NCI-H1105 treated with DMSO at 0.1 percent for 48 hours (cell line): ENCODE results near the gene ARAP1.

Source experiments
- DNase-seq: peaks from one replicate; lab custom pipeline; 2025; lab: John Stamatoyannopoulos, UW

The ARAP1 gene

DNA sequence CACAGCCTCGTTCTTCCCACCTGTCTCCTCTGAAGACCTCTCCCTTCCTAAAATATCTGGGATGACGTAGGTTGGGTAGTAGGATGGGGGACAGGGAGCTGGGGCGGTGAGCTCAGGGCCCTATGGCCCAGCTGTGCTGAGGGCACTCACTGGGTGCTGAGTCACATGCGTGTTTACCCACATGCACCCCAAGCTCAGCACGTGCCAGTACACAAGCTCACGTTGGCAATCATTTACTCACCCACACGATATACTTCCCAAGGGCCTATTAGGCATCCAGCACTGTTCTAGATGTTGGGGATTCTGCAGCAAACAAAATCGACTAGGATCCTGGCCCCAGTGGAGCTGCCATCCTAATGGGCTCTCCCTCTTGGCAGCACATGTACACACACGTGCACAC, 28.7 kb downstream of the ARAP1 start:
- no peak for DNase-seq

DNA sequence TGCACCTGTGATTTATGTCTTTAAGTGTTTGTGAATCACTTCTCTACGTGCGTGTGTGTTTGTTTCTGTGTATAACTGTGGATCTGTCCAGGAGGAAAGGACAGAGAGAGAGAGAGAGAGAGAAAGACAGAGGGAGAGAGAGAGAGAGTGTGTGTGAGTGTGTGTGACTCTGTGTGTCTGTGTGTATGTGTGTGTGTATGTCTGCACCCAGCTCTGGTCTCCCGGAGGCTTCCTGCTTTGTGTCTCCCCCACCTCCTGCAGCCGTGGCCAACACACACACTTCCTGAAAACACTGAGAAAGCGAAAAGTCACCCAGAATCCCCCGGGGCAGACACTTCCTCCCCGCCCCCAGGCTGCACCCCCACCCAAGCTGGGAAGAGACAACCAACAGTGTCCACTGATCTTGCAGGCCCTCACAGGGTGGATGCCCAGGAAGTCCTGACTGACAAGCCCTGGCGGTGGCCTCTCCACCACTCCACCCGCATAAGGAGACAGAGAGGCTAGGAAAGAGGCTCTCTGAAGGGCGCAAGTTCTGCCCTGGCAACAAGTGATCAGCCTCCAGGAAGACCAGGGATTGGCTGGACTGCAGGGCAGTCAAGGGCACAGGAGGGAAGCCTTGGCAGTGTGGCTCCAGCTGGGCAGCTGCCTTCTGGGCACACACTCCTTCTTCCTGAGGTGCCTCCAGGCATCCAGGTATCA, 30.0 kb downstream of the ARAP1 start:
- peak; percentile 85 for DNase-seq

DNA sequence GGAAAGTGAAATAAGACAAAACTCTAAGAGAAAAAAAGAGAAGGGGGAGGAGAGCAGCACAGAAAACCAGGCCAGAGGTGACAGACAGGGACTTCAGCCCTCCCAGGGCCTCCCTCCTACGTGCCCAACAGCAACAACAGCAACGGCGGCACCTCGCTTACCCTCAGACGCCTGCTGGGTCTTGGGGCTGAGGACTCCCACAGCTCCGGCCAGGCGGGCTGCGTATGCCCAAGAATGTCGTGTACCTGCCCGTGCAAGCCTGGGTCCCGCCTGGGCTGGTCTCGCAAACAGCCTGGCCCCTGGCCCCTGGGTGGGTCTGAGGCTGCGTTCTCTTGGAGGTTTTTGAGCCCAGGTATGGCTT, 30.5 kb downstream of the ARAP1 start:
- DNase-seq: peak; percentile 48

DNA sequence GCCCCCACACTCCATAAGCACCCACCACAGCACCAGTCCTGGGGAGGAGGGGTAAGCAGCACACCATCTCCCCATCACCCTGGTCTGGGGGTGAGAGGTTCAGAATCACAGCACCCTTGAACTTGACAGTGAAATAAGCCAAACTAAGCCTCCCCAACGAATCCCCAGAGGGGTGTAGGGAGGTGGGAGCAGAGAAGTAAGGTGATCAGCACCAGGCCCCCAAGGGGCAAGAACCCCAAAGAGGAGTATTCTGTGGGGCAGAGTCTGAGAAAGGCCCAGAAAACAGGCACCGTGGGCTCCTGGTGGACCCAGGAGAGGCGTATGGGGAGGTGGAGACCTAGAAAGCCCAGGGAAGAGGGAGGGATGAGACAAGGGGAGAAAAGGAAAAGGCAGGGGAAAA, 30.9 kb downstream of the ARAP1 start:
- DNase-seq: no peak

DNA sequence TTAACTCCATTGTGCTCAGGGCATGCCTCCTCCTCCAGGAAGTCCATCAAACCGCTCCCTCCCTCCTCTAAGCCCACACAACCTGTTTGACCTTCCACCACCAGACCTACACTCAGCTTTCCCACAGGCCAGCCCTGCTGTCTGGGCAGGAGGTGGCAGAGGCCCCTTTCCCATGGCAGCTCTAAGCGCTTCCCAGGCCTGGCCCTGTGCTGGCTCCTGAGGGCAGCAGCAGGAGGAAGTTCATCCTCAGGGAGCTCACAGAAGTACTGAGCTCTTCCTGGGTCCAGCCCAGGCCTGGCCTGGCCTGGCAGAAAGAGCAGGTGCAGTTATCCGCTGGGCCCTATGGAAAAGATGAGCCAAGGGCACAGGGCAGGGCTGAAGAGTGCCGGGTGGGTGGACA, 31.4 kb downstream of the ARAP1 start:
- DNase-seq: no peak

DNA sequence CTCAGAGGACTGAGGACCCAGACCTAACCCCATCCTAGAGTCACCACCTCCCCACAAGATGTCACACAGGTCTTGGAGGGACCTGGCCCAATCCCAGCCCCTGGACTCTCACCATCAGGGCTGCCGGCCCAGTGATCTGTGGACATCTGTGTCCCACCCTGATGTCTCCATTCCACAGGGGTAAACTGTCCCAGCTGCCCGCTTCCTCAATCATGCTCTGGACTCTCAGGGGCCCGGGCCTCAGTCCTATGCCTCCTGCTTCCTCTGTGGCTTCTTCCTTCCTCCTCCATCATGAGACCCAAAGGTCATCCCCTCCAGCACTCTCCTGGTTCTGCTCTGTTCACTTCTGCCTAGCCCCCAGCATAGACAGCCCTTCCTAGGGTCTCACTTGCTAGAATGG, 32.2 kb downstream of the ARAP1 start:
- no peak for DNase-seq

DNA sequence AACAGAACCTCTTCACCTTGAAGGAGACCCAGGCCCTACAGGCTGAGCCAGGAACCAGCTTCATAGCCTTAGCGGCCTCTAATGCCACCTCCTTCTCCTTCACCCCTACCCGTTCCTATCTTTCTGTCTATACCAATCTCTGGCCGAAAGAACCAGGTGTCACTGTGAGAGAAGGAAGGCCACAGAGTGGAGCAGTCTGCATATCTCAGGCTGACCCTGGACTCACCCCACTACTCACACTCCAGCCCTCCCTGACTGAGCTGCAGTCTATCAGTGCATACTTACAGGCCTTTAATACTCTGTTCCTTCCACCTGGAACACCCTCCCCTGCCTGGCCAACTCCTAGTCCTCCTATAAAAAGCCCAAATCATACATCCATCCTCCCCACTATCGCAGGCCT, 32.7 kb downstream of the ARAP1 start:
- no peak for DNase-seq

DNA sequence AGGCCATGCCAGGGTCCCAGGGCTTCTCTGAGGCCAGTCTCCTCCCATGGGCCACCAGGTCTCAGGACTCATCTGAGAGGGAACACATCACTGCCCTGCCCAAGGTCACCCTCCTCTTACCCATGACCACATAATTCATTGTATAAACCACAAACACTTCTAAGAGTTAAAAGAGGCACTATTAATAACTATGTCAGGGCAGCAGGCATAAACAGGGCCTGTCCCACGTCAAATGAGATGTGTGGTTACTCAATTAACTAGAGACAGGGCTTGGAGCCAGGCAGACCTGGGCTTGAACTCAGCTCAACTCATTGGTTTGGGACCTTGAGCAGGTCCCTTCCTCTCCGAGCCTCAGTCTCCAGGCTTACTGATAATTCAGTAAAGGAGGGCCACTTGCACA, 33.1 kb downstream of the ARAP1 start:
- DNase-seq: no peak

DNA sequence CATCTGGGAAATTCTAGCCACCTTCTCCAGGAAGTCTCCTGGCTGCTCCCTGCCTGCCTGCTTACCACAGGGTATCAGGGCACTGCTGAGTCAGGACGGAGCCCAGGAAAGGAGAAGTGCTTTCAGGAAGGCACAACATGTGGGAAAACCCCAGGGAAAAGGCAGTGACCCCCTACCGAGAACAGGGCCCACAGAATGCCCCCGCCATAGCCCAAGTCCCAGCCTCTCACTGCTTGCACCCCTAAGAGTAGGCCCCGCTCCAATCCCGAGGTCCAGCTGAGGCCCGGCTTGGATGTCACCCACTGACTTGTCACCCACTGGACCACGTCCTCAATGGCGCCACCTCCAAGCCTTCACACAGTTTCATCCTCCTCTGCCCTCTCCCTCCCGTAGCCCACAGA, 34.1 kb downstream of the ARAP1 start:
- no peak for DNase-seq

DNA sequence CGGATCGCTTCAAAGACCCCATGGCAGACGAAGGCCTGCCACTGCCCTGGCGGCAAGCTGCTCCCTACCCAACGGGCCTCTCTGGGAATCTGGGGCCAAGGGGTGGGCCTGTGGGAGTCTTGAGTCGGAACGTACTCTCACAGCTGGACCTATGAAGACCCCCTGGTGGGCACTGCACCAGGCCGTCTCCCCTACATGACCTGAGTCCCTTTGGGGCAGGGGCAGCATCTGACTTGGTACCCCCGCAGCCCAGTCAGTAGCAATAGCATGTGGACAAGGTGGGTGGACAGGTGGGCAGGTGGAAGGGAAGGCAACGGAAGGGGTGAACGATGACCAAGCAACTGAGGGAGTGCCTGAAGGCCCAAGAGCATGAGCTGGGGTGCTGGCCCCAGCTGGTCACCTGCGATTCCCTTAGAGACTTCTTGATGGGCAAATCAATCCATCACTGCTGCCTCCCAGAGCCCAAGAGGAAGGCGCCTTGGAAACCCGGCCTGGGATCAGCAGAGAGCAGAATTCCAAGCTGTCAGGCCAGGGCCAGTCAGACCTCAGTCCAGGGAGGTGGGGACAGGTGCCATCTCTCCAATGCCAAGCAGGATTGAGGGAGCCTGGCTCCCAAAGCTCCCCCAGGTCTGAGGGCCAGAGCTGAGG, 35.3 kb downstream of the ARAP1 start:
- DNase-seq: no peak

DNA sequence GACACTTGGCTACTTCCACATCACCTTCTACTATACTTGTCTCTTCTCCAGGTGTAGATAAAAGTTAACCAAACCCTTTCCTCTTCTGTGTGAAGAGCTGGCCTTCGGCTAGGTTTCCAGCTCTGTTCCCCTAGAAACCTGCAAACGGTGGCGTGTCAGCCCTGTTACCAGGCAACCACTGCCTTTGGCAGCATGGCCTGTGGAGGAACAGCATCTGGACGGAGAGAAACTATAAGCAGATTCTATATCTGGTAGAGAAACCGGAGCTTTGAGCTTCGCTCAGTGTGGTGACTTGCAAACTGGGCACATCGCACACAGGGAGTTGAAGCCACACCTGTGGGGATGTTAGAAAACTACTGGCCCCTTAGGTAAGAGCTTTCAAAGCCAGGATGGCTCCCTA, 35.9 kb downstream of the ARAP1 start:
- peak; percentile 43 for DNase-seq

DNA sequence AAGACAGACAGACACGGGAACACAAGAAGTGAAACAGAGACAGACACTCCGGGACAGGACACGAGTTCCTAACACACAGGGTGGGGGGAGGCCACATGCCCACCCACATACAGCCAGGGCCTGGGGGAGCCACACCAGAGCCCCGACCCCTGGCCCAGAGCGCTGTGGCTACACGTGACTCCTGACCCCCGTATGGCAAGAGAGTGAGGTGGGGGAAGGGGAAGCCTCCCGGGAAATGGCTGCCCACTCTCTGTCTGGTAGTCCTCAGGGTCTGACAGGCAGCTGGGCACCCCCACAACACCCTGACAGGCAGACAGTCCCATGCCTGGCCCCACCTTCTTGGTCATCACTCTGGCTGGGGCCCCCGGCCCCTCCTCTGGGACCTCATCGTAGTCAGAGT, 39.4 kb downstream of the ARAP1 start:
- no peak for DNase-seq

DNA sequence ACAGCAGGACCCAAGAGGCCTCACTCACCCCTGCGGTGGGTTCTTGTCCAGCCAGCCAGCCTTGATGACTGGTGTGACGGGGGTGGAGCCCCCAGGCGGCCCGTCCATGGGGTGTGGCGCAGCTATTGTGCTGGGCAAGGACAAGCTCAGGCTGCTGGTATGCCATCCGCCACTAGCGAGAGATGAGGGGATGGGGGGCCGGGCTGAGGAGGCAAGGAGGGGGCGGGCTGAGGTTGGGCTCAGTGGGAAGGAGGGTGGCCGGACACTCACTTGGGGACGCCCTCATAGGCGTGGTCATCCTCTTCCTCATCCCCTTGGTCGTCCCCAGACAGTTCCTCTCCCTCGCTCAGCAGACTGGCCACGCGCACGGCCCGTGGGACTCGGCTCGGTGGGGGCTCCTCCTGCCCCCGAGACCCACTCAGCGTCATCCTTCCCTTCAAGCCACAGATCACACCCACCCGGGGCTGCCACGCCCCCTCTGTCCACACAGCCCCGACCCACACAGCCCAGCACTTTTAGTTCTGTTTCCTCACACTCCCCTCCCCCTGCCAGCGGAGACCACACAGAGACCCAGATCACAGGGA, 39.9 kb downstream of the ARAP1 start:
- DNase-seq: no peak

DNA sequence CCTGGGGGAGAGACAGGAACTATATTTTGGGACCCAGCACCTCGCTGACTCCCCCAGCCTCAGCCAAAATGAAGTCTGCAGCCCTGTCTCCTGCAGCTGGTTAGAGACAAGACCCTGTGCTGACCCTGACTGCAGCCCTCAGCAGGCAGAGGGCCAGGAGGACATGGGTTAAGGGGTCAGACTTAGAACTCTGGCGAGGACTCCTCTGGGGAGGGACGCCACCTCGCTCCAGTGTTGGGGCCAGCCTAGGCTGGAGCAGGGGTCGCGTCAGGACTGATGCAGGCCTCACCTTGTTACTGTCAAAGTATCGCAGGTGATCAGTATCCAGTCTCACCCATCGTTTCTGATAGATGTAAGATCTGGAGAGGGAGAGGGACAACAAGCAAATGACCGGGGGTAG, 41.1 kb downstream of the ARAP1 start:
- DNase-seq: no peak

DNA sequence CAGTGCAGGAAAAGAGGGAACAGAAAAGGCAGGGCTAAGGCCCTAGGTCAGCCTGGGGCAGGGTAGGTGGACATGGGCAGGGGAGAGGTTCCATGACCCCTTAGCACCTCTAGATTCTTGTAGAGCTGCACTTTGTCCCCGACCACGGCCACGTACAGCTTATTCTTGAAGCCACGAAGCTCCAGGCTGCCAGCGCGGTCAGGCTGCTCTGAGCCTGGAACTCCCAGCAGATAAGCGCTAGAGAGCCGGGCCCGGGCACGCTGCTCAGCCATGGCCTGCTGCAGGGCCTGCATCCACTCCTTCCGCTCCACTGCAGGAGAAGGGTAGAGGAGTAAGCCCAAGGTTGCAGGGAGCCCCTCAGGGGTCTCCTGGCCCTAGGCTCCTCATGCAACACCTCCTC, 41.9 kb downstream of the ARAP1 start:
- DNase-seq: no peak

DNA sequence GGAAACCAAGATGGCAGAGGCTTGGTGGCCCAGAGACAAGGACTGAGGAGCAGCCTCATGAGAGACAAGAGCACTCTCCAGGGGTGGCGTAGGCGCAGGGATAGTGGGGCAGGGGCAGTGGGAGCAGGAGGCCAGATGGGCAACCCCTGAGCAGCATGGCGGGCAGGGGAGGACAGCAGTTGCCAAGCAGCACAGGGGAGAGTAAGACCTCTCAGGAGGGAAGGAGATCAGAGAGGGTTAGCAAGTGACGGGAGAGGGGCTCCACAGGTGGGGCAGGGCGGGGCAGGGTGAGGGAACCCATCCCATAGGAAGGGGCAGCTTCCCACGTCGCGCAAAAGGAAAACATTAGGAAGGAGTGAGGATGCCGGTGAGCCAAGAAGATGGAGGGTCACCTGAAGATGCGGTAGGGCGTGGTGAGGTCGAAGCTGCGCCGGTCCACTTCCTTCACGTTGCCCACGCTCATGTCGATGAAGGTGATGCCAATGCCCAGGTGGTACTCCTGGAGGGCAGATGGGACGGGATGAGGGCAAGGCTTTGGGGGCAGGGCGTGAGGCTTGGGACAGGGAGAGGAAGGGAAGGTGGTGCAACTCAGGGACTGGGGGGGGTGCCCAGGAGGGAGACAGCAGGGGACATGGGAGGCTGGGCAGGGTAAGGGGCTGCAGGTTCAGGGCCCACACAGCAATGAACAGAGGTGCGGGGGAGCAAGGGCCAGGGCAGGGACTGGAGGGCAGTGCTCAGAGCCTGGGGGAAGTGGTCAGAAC, 42.5 kb downstream of the ARAP1 start:
- no peak for DNase-seq

DNA sequence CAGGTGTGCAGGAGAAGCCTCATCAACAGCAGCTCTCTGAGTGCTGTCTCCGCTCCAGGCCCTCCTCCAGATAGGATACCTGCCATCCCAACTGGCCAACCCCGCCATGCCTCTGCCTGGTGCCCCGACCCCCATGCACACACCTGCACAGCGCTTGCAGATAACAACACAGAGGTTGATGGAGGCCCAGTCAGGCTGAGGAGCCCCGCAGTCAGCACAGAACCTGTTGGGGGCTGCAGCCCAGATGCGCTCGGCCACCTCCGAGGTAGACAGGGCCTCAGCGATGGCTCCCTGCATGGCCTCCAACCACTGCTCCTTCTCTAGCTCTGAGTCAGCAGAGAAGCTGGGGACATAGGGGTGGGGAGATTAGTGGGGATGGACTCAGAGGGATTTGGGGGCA, 45.2 kb downstream of the ARAP1 start:
- DNase-seq: no peak

DNA sequence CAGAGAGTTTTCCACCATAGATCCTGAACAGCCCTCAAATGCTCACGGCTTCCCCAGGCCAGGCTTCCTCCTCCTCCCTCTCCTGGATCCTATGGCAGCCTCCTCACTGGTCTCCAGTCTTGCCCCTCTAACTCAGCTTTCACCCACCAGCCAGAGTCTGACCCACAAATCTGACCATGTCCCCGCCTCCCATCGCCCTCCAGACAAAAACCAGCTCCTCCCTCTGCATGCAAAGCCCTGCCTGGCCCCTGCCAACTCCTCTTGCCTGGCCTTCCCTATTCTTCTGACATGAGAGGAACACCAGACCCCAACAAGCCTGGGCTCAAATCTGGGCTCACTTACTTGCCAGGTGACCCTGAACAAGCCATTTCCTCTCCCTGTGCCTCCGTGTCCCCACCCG, 45.6 kb downstream of the ARAP1 start:
- DNase-seq: no peak

DNA sequence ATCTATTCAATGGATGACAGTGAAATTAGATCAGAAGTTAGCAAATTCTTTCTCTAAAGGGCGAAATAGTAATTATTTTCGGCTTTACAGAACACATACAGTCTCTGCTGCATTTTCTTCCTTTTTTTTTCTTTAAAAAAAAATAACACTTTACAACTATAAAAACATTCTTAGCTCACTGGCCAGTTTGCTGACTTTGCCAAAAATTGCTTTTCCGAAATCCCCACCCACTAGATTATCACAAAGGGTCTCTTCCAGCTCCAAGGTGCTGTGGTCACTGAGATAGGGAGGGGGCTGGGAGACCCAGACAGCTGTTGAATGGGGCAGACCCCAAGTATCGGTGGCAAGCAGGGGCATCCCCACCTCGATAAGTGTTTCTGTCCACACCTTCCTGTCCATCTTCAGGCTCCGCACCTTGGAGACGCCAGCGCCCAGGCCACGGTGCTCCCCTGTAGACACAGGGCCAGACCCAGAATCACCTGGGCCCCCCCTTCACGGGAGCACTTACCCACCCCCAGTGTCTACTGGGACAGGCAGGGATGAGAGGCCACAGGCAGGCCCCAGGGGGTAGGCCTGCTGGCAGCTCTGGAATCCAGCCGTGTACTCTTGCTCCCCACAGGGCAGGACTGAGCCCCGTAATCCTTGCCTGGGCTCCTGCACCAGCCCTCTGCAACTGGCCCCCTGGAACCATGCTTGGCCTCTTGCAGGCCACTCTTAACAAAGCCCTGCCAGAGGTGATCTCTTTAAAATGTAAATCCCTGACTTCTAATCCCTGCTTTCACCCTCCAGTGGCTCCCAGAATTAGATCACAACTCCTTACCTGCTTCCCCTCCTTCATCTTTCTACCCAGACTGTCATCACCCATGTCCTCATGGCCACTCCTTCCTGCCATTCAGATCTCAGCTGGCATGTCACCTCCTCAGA, 46.5 kb downstream of the ARAP1 start:
- no peak for DNase-seq

DNA sequence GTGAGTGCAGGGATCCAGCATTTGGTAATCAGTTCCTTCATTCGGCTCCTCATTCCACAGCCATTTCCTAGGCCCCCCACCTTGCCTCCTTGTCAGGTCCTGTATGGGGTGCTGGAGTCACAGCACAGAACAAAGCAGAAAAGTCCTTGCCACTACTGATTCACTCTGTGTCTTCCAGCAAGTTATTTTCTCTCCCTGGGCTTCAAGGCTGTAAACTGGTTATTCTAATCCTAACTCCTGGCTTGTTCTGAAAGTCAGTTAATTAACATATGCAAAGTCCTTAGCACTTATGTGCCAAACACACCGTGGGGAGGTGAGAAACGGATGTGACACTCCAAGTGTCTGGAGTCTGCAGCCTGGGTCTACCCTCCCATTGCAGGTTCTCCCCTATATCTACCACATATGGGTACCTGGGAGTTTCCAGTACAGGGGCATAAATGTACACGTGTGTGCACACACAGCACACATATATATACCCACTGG, 47.4 kb downstream of the ARAP1 start:
- DNase-seq: no peak

DNA sequence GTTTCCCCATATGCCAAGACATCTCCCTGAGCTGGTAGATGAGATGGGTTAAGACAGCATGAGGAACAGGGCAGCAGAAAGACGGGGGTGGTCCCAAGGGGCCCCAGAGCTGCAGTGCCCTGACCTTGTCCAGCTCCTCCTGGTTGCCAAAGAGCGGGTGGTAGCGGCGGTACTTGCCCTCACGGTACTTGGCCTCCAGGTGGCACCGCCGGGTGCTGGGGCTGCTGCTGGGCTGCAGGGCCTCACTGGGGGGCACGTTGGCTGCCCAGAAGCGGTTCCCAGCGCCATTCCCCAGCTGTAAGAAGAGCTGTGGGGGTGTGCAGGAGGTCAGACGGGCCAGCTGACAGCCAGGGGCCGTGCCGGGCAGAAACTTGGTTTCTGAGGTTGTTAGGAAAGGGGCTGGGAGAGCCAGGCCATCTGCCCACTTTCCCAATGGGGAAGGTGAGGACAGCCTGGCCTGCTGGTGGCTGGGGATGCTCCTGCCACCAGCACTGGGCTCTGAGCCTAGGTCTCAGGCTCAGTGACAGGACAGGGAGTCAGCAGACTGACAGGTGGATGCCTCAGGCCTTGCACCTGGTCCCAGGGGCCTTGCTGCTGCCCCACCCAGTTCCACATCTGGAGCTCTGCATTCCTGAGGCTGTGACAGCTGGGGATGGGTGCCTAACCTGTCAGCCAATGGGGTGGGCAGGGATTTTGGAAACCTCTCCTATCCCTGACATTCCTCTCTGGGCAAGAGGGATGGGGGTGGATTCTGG, 48.0 kb downstream of the ARAP1 start:
- no peak for DNase-seq
